GM21360 (cell line): ENCODE data around the gene CD4.
A peak's percentile ranks its signal among the peaks of the same experiment; 100 is the strongest.

Source experiments
- ATAC-seq: cut with Tn5 transposase; IDR thresholded peaks from one replicate; pipeline ENCODE4 v1.9.1; 2021; ENCODE audit warnings: mild to moderate bottlenecking, moderate library complexity; ENCODE audit not compliant: unreplicated experiment

CD4 gene

GRCh38 chr12:6777386-6777785 lies 11.9 kb upstream of the CD4 start:
- ATAC-seq = no peak

GRCh38 chr12:6778217-6778573 lies 11.1 kb upstream of the CD4 start:
- no peak for ATAC-seq

- ATAC-seq = peak; percentile 63
Measured at GRCh38 chr12:6778574-6779550, 10.5 kb upstream of the CD4 start.

GRCh38 chr12:6779708-6780432 lies 9.5 kb upstream of the CD4 start:
- no peak for ATAC-seq

GRCh38 chr12:6780573-6780972 lies 8.8 kb upstream of the CD4 start:
- ATAC-seq = no peak

GRCh38 chr12:6782119-6782518 lies 7.2 kb upstream of the CD4 start:
- ATAC-seq = no peak

- ATAC-seq = no peak
Measured at GRCh38 chr12:6782850-6783566, 6.3 kb upstream of the CD4 start.

- ATAC-seq = no peak
Measured at GRCh38 chr12:6783828-6784227, 5.5 kb upstream of the CD4 start.

- no peak for ATAC-seq
Measured at GRCh38 chr12:6784296-6784695, 5.0 kb upstream of the CD4 start.

- ATAC-seq = no peak
Measured at GRCh38 chr12:6784761-6785160, 4.6 kb upstream of the CD4 start.

GRCh38 chr12:6786416-6787094 lies 2.8 kb upstream of the CD4 start:
- ATAC-seq = no peak

- ATAC-seq = no peak
Measured at GRCh38 chr12:6787309-6787708, 2.0 kb upstream of the CD4 start.

- no peak for ATAC-seq
Measured at GRCh38 chr12:6790496-6791150, 1.3 kb downstream of the CD4 start.

GRCh38 chr12:6791931-6792520 lies 2.7 kb downstream of the CD4 start:
- no peak for ATAC-seq

- ATAC-seq = no peak
Measured at GRCh38 chr12:6792522-6793201, 3.3 kb downstream of the CD4 start.

GRCh38 chr12:6795088-6795487 lies 5.8 kb downstream of the CD4 start:
- no peak for ATAC-seq

GRCh38 chr12:6796576-6796975 lies 7.2 kb downstream of the CD4 start:
- ATAC-seq = no peak

- ATAC-seq = no peak
Measured at GRCh38 chr12:6799147-6799546, 9.8 kb downstream of the CD4 start.

- ATAC-seq = no peak
Measured at GRCh38 chr12:6807170-6807569, 17.8 kb downstream of the CD4 start.
